HG03432 (cell line): ENCODE data around the gene SH2D1B.
"Not testable (repeated sequence)": the region's sequence is repeated elsewhere in the genome, so short reads cannot be mapped to it uniquely, and the experiment has no call there.

Source experiments
- ATAC-seq: cut with Tn5 transposase; IDR thresholded peaks from one replicate; pipeline ENCODE4 v1.9.1; 2021; ENCODE audit warnings: mild to moderate bottlenecking, moderate library complexity; ENCODE audit not compliant: unreplicated experiment

SH2D1B gene

GRCh38 chr1:162365284-162366020, 46.5 kb downstream of the SH2D1B start:
- ATAC-seq = no peak

- ATAC-seq = no peak
Observed at GRCh38 chr1:162364498-162364897, 47.4 kb downstream of the SH2D1B start.

GRCh38 chr1:162363823-162364222, 48.1 kb downstream of the SH2D1B start:
- ATAC-seq = no peak

GRCh38 chr1:162361349-162361748, 50.6 kb downstream of the SH2D1B start:
- ATAC-seq = peak; percentile 41

- ATAC-seq = no peak
Observed at GRCh38 chr1:162360874-162361260, 51.1 kb downstream of the SH2D1B start.

GRCh38 chr1:162360237-162360873, 51.6 kb downstream of the SH2D1B start:
- ATAC-seq = no peak

- ATAC-seq = no peak
Observed at GRCh38 chr1:162359523-162360236, 52.3 kb downstream of the SH2D1B start.

GRCh38 chr1:162358928-162359327, 53.0 kb downstream of the SH2D1B start:
- ATAC-seq = no peak

- no peak for ATAC-seq
Observed at GRCh38 chr1:162357681-162358266, 54.2 kb downstream of the SH2D1B start.

- ATAC-seq = no peak
Observed at GRCh38 chr1:162353702-162354101, 58.2 kb downstream of the SH2D1B start.

- ATAC-seq = no peak
Observed at GRCh38 chr1:162353078-162353477, 58.9 kb downstream of the SH2D1B start.

- ATAC-seq = not testable (repeated sequence)
Observed at GRCh38 chr1:162351874-162352273, 60.1 kb downstream of the SH2D1B start.

GRCh38 chr1:162351246-162351842, 60.6 kb downstream of the SH2D1B start:
- no peak for ATAC-seq

GRCh38 chr1:162349635-162350330, 62.2 kb downstream of the SH2D1B start:
- ATAC-seq = no peak

GRCh38 chr1:162347281-162347680, 64.7 kb downstream of the SH2D1B start:
- ATAC-seq = no peak
